WERI-Rb-1 (cell line): Measurements from ENCODE around the gene VSTM2L.

Source experiments
- DNase-seq: peaks from one replicate; pipeline ENCODE4 v3.0.0-alpha.2; 2020
- H3K27ac ChIP-seq: fragments of 250-450 bp; sonication (Bioruptor Pico); 2 replicates; pipeline ENCODE4 v1.5.1; 2020; ENCODE audit warnings: mild to moderate bottlenecking, moderate library complexity
- H3K27me3 ChIP-seq: fragments of 250-450 bp; sonication (Bioruptor Pico); 2 replicates; pipeline ENCODE4 v1.5.1; 2021; ENCODE audit warnings: mild to moderate bottlenecking, low read depth, moderate library complexity; ENCODE audit not compliant: insufficient read depth, severe bottlenecking
- H3K36me3 ChIP-seq: fragments of 250-450 bp; sonication (Bioruptor Pico); 2 replicates; pipeline ENCODE4 v1.5.1; 2020; ENCODE audit warnings: mild to moderate bottlenecking, moderate library complexity
- H3K4me3 ChIP-seq: 2 replicates; pipeline ENCODE4 v1.5.1; 2011; ENCODE audit warnings: low read depth, mild to moderate bottlenecking, control low read depth, low read length
- H3K9me3 ChIP-seq: fragments of 250-450 bp; sonication (Bioruptor Pico); 2 replicates; pipeline ENCODE4 v1.5.1; 2021; ENCODE audit warnings: mild to moderate bottlenecking, moderate library complexity; ENCODE audit not compliant: severe bottlenecking
- CTCF ChIP-seq: IDR thresholded peaks from 2 replicates; pipeline ENCODE4 v1.5.1; 2011; ENCODE audit warnings: low read depth, mild to moderate bottlenecking, control low read depth, inconsistent platforms, low read length

Gene VSTM2L

GRCh38 chr20:37901654-37902503 lies 1.0 kb upstream of the VSTM2L start:
- peak overlapping the region; percentile 44; the same call in 1 of the 2 replicates for H3K4me3 ChIP-seq
- no peaks in the 10 kb centered on the region for H3K27me3 ChIP-seq
- H3K9me3 ChIP-seq: no peaks in the 10 kb centered on the region
- H3K36me3 ChIP-seq: no peaks in the 10 kb centered on the region
- DNase-seq: peak; percentile 78
- TF ChIP-seq CTCF: peak; percentile 86
- no peak overlapping the region for H3K27ac ChIP-seq

- DNase-seq: no peak
- no peaks in the 10 kb centered on the region for H3K9me3 ChIP-seq
- H3K27ac ChIP-seq: no peak overlapping the region
- H3K36me3 ChIP-seq: no peaks in the 10 kb centered on the region
- TF ChIP-seq CTCF: no peak
- H3K4me3 ChIP-seq: no peak overlapping the region
- H3K27me3 ChIP-seq: no peaks in the 10 kb centered on the region
These were observed 535 bp downstream of the VSTM2L start for GRCh38 chr20:37903317-37904007.

- no peak overlapping the region for H3K27ac ChIP-seq
- no peaks in the 10 kb centered on the region for H3K27me3 ChIP-seq
- no peak overlapping the region for H3K4me3 ChIP-seq
- no peak for TF ChIP-seq CTCF
- H3K9me3 ChIP-seq: no peaks in the 10 kb centered on the region
- DNase-seq: no peak
- H3K36me3 ChIP-seq: no peaks in the 10 kb centered on the region
These were observed 1.2 kb downstream of the VSTM2L start for GRCh38 chr20:37904008-37904642.

- no peak overlapping the region for H3K27ac ChIP-seq
- no peak overlapping the region for H3K4me3 ChIP-seq
- no peak for DNase-seq
- no peaks in the 10 kb centered on the region for H3K9me3 ChIP-seq
- H3K36me3 ChIP-seq: no peaks in the 10 kb centered on the region
- no peak for TF ChIP-seq CTCF
- no peaks in the 10 kb centered on the region for H3K27me3 ChIP-seq
These were observed 2.0 kb downstream of the VSTM2L start for GRCh38 chr20:37904845-37905373.

- Histone ChIP-seq H3K27ac (no peak overlapping the region), H3K4me3 (no peak overlapping the region), H3K36me3 (no peaks in the 10 kb centered on the region), H3K9me3 (no peaks in the 10 kb centered on the region), H3K27me3 (no peaks in the 10 kb centered on the region)
- TF ChIP-seq CTCF: no peak
- no peak for DNase-seq
These were observed 3.0 kb downstream of the VSTM2L start for GRCh38 chr20:37905671-37906613.
